Esophagus squamous epithelium (tissue), 4 donors: ENCODE measurements around the gene GPHA2.

Experiments used
- CTCF ChIP-seq, 6 experiments: fragments of 450-650 bp in 4 of 6; fragments of 200-600 bp in 2 of 6; sonication (generic) in 2 of 6; IDR thresholded peaks; one replicate each; pipeline ENCODE4 v1.5.1; 2016 to 2019; ENCODE audit warnings: antibody characterized with exemption in 6 of 6, mild to moderate bottlenecking in 4 of 6, moderate library complexity in 4 of 6
- POLR2A ChIP-seq, 4 donors: fragments of 450-650 bp; IDR thresholded peaks; one replicate each; pipeline ENCODE4 v1.6.1; 2017; ENCODE audit warnings: antibody characterized with exemption in 4 of 4, mild to moderate bottlenecking in 4 of 4, moderate library complexity in 3 of 4

- TF ChIP-seq CTCF (IDR thresholded peaks at IDR 0.05) (peak; percentile 94 to 98 (median 96)), POLR2A (IDR thresholded peaks at IDR 0.05) (no peak)
These were observed 47.8 kb downstream of the GPHA2 start for GRCh38 chr11:64887757-64888405.
